HEK293 (cell line): ENCODE data around the gene BLM.
A peak's percentile ranks its signal among the peaks of the same experiment; 100 is the strongest.

Source experiments
- CTCF ChIA-PET: fragments of 350-600 bp; formaldehyde crosslinking; extraction: SDS; loops from one replicate; lab custom pipeline; 2021; ENCODE audit warnings: antibody characterized with exemption; lab: Yijun Ruan, JAX
- POLR2A ChIA-PET: fragments of 300-600 bp; formaldehyde crosslinking; extraction: SDS; loops from one replicate; lab custom pipeline; 2020; ENCODE audit warnings: antibody characterized with exemption, inconsistent platforms; lab: Yijun Ruan, JAX
- H3K27ac ChIP-seq: fragments of 200-500 bp; sonication (Bioruptor generic); 2 replicates; pipeline ENCODE4 v1.5.1; 2014; ENCODE audit warnings: low read depth, low read length, control low read depth, inconsistent platforms; ENCODE audit errors: extremely low read depth
- H3K36me3 ChIP-seq, 2 experiments: fragments of 200-500 bp in 1 of 2; sonication (Bioruptor generic) in 1 of 2; 1 replicate in 1 of 2; 2 replicates in 1 of 2; pipeline ENCODE4 v1.5.1; 2014 to 2017; ENCODE audit warnings: inconsistent platforms in 2 of 2, low read length in 2 of 2; ENCODE audit not compliant: control insufficient read depth in 2 of 2, insufficient read depth in 1 of 2
- H3K4me1 ChIP-seq: fragments of 200-500 bp; sonication (Bioruptor generic); 2 replicates; pipeline ENCODE4 v1.5.1; 2014; ENCODE audit warnings: mild to moderate bottlenecking, low read length, inconsistent platforms; ENCODE audit not compliant: control insufficient read depth, insufficient read depth
- H3K4me3 ChIP-seq: 2 replicates; pipeline ENCODE4 v1.5.1; 2011; ENCODE audit warnings: low read depth, mild to moderate bottlenecking, control low read depth, low read length, moderate library complexity
- H3K9me3 ChIP-seq: fragments of 200-500 bp; sonication (Bioruptor generic); 2 replicates; pipeline ENCODE4 v1.5.1; 2014; ENCODE audit warnings: low read depth, low read length, inconsistent platforms; ENCODE audit not compliant: control insufficient read depth, insufficient read depth
- BCL11B ChIP-seq: fragments of 450-650 bp; formaldehyde crosslinking; IDR thresholded peaks from 2 replicates; pipeline ENCODE4 v1.5.1; 2016; ENCODE audit warnings: low read depth, missing biosample characterization, missing genetic modification characterization
- ZNF394 ChIP-seq: fragments of 450-650 bp; formaldehyde crosslinking; IDR thresholded peaks from 2 replicates; pipeline ENCODE4 v1.5.1; 2016; ENCODE audit warnings: missing biosample characterization, missing genetic modification characterization, mild to moderate bottlenecking, moderate library complexity, borderline replicate concordance
- ZNF404 ChIP-seq: fragments of 450-650 bp; formaldehyde crosslinking; IDR thresholded peaks from 2 replicates; pipeline ENCODE4 v1.5.1; 2017; ENCODE audit warnings: missing biosample characterization, missing genetic modification characterization
- ZNF585B ChIP-seq: fragments of 450-650 bp; formaldehyde crosslinking; IDR thresholded peaks from 2 replicates; pipeline ENCODE4 v1.5.1; 2016; ENCODE audit warnings: missing biosample characterization, missing genetic modification characterization
- ZNF600 ChIP-seq: fragments of 450-650 bp; formaldehyde crosslinking; IDR thresholded peaks from 2 replicates; pipeline ENCODE4 v1.5.1; 2016; ENCODE audit warnings: missing biosample characterization, missing genetic modification characterization
- ZNF629 ChIP-seq: fragments of 450-650 bp; formaldehyde crosslinking; IDR thresholded peaks from 2 replicates; pipeline ENCODE4 v1.5.1; 2017; ENCODE audit warnings: missing biosample characterization, missing genetic modification characterization
- ZNF76 ChIP-seq: fragments of 450-650 bp; formaldehyde crosslinking; IDR thresholded peaks from 2 replicates; pipeline ENCODE4; 2016; ENCODE audit warnings: low read depth, missing biosample characterization, missing genetic modification characterization, borderline replicate concordance
- ZNF768 ChIP-seq: fragments of 450-650 bp; formaldehyde crosslinking; IDR thresholded peaks from 2 replicates; pipeline ENCODE4 v1.5.1; 2018; ENCODE audit warnings: missing biosample characterization, mild to moderate bottlenecking, missing genetic modification characterization
- TF ChIP-seq, protein P1 (sequence below): fragments of 450-650 bp; formaldehyde crosslinking; IDR thresholded peaks from 2 replicates; pipeline ENCODE4 v1.5.1; 2016; ENCODE audit warnings: missing biosample characterization, missing genetic modification characterization, low read depth
- TF ChIP-seq, protein P2 (sequence below): fragments of 450-650 bp; formaldehyde crosslinking; IDR thresholded peaks from 2 replicates; pipeline ENCODE4 v1.5.1; 2017; ENCODE audit warnings: missing biosample characterization, missing genetic modification characterization
- TF ChIP-seq, protein P3 (sequence below): fragments of 450-650 bp; formaldehyde crosslinking; IDR thresholded peaks from 2 replicates; pipeline ENCODE4 v1.5.1; 2016; ENCODE audit warnings: missing biosample characterization, missing genetic modification characterization, borderline replicate concordance
- TF ChIP-seq, protein P4 (sequence below): fragments of 450-650 bp; formaldehyde crosslinking; IDR thresholded peaks from 2 replicates; pipeline ENCODE4 v1.5.1; 2016; ENCODE audit warnings: missing biosample characterization, missing genetic modification characterization
- TF ChIP-seq, protein P5 (sequence below): fragments of 450-650 bp; formaldehyde crosslinking; IDR thresholded peaks from 2 replicates; pipeline ENCODE4 v1.5.1; 2016; ENCODE audit warnings: missing biosample characterization, missing genetic modification characterization
- TF ChIP-seq, protein P6 (sequence below): fragments of 450-650 bp; formaldehyde crosslinking; IDR thresholded peaks from 2 replicates; pipeline ENCODE4 v1.5.1; 2016; ENCODE audit warnings: missing biosample characterization, missing genetic modification characterization
- TF ChIP-seq, protein P7 (sequence below): IDR thresholded peaks from 2 replicates; pipeline ENCODE4 v1.6.1; 2011; ENCODE audit warnings: mild to moderate bottlenecking, low read depth, low read length, borderline replicate concordance

Gene BLM

DNA sequence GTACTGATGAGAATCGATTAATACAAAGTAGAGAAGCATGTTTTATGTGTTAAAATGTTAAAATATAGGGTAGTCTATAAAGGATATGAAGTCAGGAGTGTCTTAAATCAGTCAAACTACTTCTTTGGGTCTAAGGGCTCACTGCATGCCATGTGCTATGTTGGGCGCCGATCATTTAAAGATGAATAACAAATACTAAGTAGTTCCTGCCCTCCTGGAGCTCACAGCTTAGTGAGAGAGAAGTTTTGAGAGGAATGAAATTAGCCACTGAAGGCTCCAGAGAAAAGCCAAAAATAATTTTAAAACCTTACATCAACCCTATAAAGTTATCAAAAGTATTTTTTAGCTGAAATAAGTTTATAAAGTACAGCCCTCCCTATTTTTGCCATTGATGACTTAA is 44.5 kb downstream of the BLM start (continued):
- no peak for TF ChIP-seq BCL11B (tag by site-specific recombination)
- TF ChIP-seq ZNF629 (tag by site-specific recombination) = no peak
- no peak for TF ChIP-seq ZNF768 (tag by site-specific recombination)
- TF ChIP-seq, protein P1, sequence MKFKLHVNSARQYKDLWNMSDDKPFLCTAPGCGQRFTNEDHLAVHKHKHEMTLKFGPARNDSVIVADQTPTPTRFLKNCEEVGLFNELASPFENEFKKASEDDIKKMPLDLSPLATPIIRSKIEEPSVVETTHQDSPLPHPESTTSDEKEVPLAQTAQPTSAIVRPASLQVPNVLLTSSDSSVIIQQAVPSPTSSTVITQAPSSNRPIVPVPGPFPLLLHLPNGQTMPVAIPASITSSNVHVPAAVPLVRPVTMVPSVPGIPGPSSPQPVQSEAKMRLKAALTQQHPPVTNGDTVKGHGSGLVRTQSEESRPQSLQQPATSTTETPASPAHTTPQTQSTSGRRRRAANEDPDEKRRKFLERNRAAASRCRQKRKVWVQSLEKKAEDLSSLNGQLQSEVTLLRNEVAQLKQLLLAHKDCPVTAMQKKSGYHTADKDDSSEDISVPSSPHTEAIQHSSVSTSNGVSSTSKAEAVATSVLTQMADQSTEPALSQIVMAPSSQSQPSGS (tag by site-specific recombination) = no peak
- no peak for TF ChIP-seq ZNF394 (tag by site-specific recombination)
- no peak for TF ChIP-seq ZNF404 (tag by site-specific recombination)
- TF ChIP-seq, protein P2, sequence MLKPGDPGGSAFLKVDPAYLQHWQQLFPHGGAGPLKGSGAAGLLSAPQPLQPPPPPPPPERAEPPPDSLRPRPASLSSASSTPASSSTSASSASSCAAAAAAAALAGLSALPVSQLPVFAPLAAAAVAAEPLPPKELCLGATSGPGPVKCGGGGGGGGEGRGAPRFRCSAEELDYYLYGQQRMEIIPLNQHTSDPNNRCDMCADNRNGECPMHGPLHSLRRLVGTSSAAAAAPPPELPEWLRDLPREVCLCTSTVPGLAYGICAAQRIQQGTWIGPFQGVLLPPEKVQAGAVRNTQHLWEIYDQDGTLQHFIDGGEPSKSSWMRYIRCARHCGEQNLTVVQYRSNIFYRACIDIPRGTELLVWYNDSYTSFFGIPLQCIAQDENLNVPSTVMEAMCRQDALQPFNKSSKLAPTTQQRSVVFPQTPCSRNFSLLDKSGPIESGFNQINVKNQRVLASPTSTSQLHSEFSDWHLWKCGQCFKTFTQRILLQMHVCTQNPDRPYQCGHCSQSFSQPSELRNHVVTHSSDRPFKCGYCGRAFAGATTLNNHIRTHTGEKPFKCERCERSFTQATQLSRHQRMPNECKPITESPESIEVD (tag by site-specific recombination) = no peak
- TF ChIP-seq, protein P3, sequence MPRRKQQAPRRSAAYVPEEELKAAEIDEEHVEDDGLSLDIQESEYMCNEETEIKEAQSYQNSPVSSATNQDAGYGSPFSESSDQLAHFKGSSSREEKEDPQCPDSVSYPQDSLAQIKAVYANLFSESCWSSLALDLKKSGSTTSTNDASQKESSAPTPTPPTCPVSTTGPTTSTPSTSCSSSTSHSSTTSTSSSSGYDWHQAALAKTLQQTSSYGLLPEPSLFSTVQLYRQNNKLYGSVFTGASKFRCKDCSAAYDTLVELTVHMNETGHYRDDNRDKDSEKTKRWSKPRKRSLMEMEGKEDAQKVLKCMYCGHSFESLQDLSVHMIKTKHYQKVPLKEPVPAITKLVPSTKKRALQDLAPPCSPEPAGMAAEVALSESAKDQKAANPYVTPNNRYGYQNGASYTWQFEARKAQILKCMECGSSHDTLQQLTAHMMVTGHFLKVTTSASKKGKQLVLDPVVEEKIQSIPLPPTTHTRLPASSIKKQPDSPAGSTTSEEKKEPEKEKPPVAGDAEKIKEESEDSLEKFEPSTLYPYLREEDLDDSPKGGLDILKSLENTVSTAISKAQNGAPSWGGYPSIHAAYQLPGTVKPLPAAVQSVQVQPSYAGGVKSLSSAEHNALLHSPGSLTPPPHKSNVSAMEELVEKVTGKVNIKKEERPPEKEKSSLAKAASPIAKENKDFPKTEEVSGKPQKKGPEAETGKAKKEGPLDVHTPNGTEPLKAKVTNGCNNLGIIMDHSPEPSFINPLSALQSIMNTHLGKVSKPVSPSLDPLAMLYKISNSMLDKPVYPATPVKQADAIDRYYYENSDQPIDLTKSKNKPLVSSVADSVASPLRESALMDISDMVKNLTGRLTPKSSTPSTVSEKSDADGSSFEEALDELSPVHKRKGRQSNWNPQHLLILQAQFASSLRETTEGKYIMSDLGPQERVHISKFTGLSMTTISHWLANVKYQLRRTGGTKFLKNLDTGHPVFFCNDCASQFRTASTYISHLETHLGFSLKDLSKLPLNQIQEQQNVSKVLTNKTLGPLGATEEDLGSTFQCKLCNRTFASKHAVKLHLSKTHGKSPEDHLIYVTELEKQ (tag by site-specific recombination) = no peak
- TF ChIP-seq, protein P4, sequence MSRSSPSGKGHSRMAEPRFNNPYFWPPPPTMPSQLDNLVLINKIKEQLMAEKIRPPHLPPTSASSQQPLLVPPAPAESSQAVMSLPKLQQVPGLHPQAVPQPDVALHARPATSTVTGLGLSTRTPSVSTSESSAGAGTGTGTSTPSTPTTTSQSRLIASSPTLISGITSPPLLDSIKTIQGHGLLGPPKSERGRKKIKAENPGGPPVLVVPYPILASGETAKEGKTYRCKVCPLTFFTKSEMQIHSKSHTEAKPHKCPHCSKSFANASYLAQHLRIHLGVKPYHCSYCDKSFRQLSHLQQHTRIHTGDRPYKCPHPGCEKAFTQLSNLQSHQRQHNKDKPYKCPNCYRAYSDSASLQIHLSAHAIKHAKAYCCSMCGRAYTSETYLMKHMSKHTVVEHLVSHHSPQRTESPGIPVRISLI (tag by site-specific recombination) = no peak
- no peak for TF ChIP-seq ZNF76 (tag by site-specific recombination)
- TF ChIP-seq, all 188 proteins: peak for 0

DNA sequence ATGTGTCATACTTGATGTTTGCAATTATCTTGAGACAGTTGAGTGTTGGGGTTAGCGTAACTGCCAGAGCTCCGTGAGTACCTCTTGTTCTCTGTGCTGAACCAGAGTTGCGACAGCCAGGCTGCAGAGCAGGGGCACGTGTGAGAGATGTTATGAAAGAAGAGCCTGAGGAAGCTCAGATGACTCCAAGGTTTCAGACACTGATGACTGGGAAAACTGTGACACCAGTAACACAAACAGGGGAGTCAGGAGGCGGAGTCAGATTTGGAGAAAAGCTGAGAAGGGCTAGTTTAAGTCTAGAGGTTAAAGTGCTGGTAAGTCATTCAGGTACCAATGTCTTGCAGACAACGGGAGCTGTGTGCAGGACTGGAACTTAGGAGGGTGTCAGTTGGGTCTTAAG is 45.0 kb downstream of the BLM start:
- TF ChIP-seq ZNF600 (tag by site-specific recombination) (0 out of 2 replicates have a peak, but pooled peaks have one; percentile 25), ZNF629 (tag by site-specific recombination) (no peak)
- POLR2A ChIA-PET = interaction anchor here (0.6 kb wide), 2 partner anchors 12 to 26 kb away, joined by 3 to 4 read pairs; no protein-coding TSS in a partner anchor
- Histone ChIP-seq H3K27ac (no peak overlapping the region), H3K4me3 (no peak overlapping the region), H3K4me1 (no peaks in the 10 kb centered on the region), H3K9me3 (no peaks in the 10 kb centered on the region), H3K36me3 (peaks cover 71 to 79% of the 10 kb centered on the region in 2 experiments)
- CTCF ChIA-PET = interaction anchor here (1.1 to 2.0 kb wide), 3 partner anchors 12 to 442 kb away, joined by 3 to 10 read pairs (median 7); no protein-coding TSS in a partner anchor

DNA sequence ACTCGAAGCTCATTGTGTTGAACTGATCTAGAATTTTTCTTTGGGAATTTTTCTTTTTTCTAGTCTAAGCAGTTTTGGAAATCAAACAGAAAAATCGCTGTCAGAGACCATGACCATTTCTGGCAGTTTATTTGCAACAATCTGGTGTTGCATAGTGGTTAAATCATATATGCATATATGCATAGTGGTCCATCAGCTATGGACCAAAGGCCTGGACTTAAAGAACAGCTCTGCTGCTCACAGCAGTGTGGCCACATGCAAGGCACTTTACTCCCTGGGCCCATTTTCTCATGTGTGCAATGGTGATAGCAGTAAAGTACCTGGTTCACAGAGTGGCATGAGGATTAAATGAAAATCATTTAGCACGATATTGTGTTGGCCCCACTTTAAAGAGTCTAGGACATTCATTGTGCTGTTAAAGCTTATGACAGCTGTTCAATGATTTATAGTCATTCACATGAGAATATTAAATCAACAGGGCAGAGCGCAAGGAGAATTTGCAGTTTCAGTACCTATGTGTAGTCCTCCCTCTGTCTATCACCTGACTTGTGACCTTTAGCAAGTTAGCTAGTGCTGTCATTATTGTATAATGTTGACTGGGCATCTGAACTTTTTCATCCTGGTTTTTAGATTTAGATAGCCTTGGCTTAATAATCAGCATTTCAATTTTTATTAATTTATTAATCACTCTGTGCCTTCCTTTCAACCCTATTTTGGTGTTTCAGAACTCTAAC is 46.4 kb downstream of the BLM start:
- Histone ChIP-seq H3K4me1 (no peaks in the 10 kb centered on the region), H3K27ac (no peak overlapping the region), H3K4me3 (no peak overlapping the region), H3K36me3 (peaks cover 74 to 77% of the 10 kb centered on the region in 2 experiments), H3K9me3 (no peaks in the 10 kb centered on the region)
- ChIA-PET CTCF (interaction anchor here (0.6 to 2.0 kb wide), 4 partner anchors 13 to 444 kb away, joined by 3 to 7 read pairs (median 3); no protein-coding TSS in a partner anchor), POLR2A (no interaction called here)
- TF ChIP-seq, protein P5, sequence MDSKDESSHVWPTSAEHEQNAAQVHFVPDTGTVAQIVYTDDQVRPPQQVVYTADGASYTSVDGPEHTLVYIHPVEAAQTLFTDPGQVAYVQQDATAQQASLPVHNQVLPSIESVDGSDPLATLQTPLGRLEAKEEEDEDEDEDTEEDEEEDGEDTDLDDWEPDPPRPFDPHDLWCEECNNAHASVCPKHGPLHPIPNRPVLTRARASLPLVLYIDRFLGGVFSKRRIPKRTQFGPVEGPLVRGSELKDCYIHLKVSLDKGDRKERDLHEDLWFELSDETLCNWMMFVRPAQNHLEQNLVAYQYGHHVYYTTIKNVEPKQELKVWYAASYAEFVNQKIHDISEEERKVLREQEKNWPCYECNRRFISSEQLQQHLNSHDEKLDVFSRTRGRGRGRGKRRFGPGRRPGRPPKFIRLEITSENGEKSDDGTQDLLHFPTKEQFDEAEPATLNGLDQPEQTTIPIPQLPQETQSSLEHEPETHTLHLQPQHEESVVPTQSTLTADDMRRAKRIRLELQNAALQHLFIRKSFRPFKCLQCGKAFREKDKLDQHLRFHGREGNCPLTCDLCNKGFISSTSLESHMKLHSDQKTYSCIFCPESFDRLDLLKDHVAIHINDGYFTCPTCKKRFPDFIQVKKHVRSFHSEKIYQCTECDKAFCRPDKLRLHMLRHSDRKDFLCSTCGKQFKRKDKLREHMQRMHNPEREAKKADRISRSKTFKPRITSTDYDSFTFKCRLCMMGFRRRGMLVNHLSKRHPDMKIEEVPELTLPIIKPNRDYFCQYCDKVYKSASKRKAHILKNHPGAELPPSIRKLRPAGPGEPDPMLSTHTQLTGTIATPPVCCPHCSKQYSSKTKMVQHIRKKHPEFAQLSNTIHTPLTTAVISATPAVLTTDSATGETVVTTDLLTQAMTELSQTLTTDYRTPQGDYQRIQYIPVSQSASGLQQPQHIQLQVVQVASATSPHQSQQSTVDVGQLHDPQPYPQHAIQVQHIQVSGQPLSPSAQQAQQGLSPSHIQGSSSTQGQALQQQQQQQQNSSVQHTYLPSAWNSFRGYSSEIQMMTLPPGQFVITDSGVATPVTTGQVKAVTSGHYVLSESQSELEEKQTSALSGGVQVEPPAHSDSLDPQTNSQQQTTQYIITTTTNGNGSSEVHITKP (tag by site-specific recombination) = no peak
- TF ChIP-seq, protein P6, sequence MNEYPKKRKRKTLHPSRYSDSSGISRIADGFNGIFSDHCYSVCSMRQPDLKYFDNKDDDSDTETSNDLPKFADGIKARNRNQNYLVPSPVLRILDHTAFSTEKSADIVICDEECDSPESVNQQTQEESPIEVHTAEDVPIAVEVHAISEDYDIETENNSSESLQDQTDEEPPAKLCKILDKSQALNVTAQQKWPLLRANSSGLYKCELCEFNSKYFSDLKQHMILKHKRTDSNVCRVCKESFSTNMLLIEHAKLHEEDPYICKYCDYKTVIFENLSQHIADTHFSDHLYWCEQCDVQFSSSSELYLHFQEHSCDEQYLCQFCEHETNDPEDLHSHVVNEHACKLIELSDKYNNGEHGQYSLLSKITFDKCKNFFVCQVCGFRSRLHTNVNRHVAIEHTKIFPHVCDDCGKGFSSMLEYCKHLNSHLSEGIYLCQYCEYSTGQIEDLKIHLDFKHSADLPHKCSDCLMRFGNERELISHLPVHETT (tag by site-specific recombination) = no peak
- TF ChIP-seq, protein P7, sequence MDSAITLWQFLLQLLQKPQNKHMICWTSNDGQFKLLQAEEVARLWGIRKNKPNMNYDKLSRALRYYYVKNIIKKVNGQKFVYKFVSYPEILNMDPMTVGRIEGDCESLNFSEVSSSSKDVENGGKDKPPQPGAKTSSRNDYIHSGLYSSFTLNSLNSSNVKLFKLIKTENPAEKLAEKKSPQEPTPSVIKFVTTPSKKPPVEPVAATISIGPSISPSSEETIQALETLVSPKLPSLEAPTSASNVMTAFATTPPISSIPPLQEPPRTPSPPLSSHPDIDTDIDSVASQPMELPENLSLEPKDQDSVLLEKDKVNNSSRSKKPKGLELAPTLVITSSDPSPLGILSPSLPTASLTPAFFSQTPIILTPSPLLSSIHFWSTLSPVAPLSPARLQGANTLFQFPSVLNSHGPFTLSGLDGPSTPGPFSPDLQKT = no peak
- no peak for TF ChIP-seq ZNF585B (tag by site-specific recombination)
